NCI-H748 (cell line): ENCODE results near the gene CACNA1C.

ENCODE experiments used
- DNase-seq: peaks from one replicate; lab custom pipeline; 2025; ENCODE audit not compliant: unreplicated experiment; lab: John Stamatoyannopoulos, UW

Gene CACNA1C

GRCh38 chr12:2312175-2312574, 259.4 kb downstream of the CACNA1C start:
- DNase-seq, result no peak

DNA sequence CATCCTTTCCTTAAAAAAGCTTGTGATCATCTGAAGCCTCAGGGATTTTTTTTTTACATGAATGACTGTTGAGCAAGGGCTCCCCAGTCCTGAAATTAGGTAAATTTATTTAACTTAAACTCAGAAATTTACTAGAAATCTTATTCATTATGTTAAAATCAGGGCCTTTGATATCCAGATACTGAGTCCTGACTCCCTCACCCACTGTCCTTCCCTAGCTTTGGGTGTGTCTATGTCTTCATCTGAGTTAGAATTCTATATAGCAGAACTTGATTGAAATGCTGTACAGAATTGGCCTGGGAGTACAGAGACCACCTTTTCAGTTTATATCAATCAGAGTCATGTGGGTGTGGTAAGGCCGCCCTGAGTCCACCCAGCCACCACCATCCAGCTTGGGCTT, 260.0 kb downstream of the CACNA1C start:
- no peak for DNase-seq

DNA sequence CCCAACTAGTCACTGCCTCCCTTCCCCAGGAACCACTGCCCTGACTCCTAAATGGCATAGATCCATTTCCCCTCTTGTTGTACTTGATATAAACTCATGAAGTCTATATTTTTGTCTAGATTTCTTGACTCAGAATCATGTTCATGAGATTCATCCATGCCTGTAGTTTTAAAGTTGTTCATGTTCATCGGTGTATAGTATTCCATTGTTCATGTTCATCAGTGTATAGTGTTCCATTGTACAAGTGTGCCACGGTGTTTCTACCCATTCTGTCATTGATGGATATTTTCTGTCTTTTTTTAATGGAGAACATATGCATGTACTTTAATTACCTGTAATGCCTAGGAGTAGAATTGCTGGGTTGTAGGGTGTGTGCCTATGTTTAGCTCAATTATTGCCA, 261.7 kb downstream of the CACNA1C start:
- no peak for DNase-seq

DNA sequence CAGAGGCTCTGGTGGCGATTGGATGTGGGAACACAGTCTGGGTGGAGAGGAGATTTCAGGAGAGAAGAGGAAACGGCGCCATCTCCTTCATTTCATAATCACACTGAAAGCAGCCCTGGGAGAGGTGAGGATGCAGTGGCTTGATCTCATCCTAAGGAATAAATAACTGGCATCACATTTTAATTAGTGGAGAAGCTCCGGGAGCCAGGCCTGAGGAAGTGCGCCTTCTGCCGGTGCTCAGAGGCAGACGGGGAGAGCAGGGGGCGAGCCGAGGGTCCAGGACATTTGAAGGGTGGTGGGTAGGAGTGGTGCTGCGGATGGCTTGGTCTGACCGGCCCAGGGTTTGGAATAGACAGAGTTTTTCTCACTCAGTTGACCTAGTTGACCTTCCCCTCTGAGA, 265.0 kb downstream of the CACNA1C start:
- no peak for DNase-seq

DNA sequence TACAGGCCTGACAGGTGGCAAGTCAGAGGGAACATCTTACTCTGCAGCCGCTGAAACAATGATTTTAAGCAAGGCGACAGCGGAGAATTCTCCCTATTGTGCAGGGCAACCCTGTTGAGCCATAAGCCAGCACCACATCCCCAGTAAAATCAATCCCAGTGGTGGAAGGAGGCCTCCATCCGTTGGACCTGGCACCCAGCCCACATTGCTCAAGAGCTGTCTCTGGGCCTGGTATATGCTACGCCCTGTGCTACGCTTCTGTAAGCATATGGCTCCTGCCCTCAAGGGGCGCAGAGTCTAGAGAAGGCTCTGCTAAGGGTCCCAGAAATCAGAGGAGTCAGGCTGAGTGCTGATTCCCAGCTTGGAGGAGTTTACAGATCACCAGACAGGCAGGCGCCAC, 265.5 kb downstream of the CACNA1C start:
- DNase-seq, result no peak

GRCh38 chr12:2319136-2319535, 266.3 kb downstream of the CACNA1C start:
- DNase-seq, result no peak

DNA sequence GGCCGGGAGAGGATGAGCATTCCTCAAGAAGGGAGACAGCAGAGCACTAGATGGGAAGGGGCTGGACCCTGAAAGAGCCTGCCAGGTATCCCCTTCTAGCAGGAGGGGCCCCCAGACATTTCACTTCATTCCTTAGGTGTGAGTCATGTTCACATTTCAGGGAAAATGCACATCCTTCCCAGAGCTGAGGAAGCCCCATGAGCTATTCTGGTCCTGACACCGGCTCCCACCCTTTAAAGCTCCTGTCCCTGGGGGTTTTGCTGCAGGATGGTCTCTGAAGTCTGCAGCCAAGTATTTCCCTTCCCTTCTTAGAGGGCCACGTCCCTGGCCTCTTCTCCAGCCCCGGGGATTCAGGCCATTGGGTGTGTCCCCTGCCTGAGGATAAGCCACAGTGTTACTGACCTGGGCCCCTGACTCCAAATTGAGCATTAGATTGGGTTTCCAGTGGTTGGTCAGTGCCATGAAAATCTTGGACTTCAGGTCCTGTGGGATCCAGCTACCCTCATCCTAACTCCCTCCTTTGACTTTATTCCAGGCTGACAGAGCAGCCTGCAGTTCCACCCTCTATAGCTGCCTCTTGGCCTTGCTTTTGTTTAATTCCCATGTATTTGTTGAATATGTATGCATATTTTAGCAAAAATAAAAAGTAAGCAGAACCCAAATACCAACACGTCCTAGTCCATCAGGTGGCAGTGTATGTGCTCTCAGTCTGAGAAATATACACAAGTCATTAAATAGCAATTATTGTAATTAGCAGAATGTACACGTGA, 267.1 kb downstream of the CACNA1C start:
- DNase-seq, result no peak

- DNase-seq, result peak; percentile 76
These were observed 268.1 kb downstream of the CACNA1C start for GRCh38 chr12:2320841-2321240.

DNA sequence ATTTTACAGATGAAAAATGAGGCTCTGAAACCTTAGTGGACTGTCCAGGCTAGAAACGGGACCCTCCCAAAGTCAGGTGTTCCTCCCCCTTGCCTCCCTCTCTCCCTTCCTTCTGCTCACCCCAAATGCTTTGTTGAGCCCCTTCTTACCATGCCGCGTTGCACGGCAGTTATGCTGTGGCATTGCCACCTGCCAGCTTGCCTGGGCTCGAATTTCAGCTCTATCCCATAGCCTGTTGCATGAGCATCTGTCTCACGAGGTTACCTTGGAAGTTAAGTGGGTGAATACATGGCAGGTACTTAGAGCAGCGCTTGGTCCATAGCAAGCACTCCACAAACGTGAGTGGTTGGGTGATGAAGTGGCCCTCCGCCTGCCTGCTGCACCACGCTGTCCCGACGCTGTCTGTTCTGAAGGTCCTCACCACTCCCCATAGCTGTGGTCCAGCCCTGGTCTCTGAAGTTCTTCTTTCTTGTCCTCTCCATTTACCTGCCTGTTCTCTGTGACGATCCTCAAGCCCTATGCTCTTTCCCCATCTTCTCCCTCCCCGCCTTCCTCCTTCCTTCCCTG, 269.9 kb downstream of the CACNA1C start:
- peak; percentile 91 for DNase-seq

DNA sequence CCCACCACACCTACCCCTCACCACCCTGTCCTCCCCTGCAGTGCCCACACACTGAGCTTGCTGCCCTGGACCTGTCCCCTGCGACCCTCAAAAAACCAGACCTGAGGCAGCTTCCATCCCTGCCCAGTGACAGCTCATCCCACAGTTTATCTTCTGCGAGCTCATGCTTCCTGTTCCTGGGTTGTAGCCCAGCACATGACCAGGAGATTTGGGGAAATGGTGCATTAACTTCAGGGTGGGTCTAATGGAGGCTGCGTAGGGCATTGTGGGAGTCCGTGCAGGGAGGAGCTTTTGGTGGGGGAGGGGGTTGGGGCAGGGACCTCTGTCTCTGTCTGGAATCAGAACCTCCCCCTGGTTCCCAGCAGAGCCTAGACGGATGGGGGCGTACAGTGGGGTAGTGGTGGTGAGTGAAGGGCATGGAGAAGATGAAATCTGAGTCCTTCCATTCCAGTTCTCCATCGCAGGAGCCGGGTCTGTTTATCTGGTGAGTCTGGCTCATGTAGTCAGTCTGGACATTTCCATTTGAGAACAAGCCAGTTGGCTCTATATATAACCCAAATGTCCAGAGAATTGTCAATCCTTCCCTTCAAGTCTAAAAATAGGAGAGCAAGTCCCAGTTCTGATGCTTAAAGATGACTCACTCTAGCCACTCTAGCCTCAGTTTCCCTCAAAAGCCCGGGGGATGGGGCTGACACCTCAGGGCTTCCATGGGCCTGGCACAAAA, 270.9 kb downstream of the CACNA1C start:
- DNase-seq, result no peak

DNA sequence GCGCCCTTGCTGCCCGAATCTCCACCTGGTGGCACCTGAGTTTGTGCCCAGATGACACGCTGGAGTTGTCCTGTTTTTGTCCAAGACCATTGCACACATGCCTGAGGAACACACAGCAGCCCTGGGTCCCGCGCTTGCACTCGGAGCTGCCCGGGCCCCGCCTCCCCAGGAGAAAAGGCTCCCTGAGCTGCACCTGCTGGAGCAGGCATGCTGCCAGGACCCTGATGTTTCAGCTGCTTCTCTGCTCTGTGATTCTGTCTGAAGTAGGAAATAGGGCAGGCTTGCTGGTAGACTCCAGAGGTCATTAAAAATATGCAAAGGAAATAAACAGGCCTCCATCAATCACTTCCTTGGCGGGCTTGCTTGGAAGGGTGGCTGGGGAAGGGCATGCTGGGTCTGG, 271.6 kb downstream of the CACNA1C start:
- DNase-seq, result peak; percentile 92

- no peak for DNase-seq
These were observed 272.7 kb downstream of the CACNA1C start for GRCh38 chr12:2325519-2325918.

GRCh38 chr12:2326470-2326869, 273.7 kb downstream of the CACNA1C start:
- no peak for DNase-seq

DNA sequence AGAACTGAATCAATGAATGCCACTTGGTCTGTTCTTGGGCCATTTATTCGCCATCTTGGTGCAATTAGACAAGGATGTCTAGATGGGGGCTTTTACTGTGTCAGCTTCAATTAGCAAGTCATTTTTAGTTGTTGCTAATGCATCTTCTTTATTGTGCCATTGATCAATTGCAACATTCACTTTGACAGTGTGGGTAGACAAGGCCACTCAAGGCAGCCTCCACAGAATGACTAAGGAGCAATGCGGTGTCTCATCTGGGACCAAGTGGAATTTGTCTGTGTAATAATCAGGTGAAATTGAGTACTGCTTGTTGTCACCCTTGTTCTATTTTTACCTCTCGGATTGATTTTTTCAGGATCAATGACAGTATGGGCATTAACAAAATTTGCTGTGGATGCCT, 275.9 kb downstream of the CACNA1C start:
- DNase-seq, result no peak

DNA sequence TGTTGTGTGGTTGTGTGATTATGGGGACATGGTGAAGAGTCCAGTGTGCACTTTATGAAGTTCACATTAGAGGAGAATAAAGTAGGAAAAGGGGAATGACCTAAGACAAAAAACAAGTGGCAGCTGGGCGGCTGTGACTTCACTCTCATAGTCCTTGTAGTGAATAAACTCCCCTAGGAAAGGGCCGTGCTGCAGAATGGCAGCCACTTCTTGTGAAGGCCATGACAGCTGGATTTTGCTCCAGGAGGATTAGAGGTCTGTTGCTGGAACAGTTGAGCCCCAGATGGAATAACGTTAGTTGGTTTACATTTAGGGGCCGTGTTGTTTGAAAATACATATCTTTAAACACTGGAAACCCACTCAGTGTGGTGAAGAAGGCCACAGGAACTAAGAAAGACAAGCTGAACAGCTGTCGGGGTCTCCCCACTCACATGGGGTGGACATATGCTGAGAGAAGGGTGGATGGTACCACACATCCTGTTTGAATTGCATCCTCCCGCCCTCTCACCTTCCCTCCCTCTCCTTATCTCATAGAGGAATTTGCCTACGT, 276.9 kb downstream of the CACNA1C start:
- DNase-seq, result no peak

- DNase-seq, result no peak
These were observed 279.4 kb downstream of the CACNA1C start for GRCh38 chr12:2332236-2332635.

- no peak for DNase-seq
These were observed 280.2 kb downstream of the CACNA1C start for GRCh38 chr12:2332947-2333346.

DNA sequence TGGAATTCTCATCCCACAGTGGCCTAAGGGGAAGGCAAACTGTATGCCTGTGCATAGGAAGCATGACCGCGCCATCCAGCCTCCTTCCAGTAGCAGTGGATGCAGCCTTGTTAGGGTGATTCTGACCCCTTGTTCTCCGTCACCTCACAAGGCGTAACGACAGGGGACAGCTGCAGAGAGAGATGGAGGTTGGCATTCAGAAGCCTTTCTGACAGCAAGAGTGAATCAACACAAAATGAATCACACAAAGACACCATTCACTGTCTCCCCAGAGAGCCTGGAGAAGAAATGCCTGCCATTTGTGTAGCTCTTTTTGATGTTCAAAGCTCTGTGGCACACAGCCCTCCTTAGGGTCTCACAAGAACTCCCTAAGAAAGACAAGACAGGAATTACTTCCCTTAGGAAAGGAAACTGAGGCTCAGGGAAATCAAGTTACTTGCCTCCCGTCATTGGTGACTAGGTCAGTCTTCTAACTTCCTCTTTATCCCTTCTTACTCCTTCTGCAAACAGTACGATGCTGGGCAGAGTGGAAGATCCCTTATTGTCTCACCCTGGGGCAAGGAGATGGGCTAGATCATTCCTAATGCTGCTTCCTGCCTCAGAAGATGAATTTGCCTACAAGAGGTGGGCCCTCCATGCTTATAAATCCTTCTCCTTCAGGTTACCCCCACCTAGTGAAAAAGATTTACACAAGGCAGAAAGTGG, 280.9 kb downstream of the CACNA1C start:
- no peak for DNase-seq

DNA sequence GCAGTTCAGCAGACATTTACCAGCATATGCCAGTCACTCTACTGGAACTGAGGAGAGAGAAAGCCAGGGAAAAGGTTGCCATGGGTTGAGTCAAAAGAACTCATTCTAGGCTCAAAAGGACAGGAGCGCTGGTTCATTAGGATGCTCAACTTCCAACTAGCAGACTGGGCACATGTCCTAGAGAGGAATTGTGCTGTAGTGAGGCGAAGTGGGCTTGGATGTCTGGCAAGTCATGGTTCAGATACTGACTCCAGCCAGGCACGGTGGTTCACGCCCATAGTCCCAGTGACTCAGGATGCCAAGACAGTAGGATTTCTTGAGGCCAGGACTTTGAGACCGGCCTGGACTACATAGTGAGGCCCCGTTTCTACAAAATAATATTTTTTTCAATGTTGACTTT, 281.5 kb downstream of the CACNA1C start:
- DNase-seq, result no peak

- no peak for DNase-seq
These were observed 281.9 kb downstream of the CACNA1C start for GRCh38 chr12:2334689-2335088.

- no peak for DNase-seq
These were observed 282.3 kb downstream of the CACNA1C start for GRCh38 chr12:2335109-2335508.
